Loucy (cell line): ENCODE results near the gene SLC25A27.

Experiments
- EZH2phosphoT487 ChIP-seq: fragments of 200-600 bp; IDR thresholded peaks from 2 replicates; pipeline ENCODE4 v1.6.1; 2018; ENCODE audit warnings: antibody characterized with exemption, mild to moderate bottlenecking, moderate library complexity, borderline replicate concordance
- TF ChIP-seq, protein P1 (sequence below): fragments of 200-600 bp; sonication (generic); conservative IDR thresholded peaks from 2 replicates; pipeline ENCODE4 v1.5.1; 2014; ENCODE audit warnings: mild to moderate bottlenecking, antibody characterized with exemption, low read length

DNA sequence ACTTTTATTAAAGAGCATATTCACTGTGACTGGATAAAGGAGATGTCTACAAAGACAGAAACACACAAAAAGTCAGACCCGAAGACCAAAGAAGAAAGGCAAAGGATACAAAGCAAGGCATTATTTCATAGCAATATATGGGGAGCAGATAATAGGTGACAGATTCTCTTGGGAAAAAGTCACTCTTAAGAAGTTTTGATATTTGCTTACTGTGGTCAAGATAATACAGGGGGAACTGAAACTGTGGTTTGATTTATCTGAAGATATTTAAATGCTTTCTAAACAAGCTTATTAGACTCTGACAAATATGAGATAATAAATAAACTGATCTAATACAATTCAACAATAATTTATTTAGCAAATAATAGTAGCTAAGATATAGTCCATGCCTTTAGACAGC, 14.8 kb upstream of the SLC25A27 start:
- TF ChIP-seq, protein P1, sequence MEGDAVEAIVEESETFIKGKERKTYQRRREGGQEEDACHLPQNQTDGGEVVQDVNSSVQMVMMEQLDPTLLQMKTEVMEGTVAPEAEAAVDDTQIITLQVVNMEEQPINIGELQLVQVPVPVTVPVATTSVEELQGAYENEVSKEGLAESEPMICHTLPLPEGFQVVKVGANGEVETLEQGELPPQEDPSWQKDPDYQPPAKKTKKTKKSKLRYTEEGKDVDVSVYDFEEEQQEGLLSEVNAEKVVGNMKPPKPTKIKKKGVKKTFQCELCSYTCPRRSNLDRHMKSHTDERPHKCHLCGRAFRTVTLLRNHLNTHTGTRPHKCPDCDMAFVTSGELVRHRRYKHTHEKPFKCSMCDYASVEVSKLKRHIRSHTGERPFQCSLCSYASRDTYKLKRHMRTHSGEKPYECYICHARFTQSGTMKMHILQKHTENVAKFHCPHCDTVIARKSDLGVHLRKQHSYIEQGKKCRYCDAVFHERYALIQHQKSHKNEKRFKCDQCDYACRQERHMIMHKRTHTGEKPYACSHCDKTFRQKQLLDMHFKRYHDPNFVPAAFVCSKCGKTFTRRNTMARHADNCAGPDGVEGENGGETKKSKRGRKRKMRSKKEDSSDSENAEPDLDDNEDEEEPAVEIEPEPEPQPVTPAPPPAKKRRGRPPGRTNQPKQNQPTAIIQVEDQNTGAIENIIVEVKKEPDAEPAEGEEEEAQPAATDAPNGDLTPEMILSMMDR, result no peak
- no peak for TF ChIP-seq EZH2phosphoT487
